HUDEP-2 (cell line): ENCODE data around the gene SWT1.
"Not testable (repeated sequence)": the region's sequence is repeated elsewhere in the genome, so short reads cannot be mapped to it uniquely, and the experiment has no call there.

Experiments
- DNase-seq, 76 experiments: peaks; one replicate each; lab custom pipeline; 2025; ENCODE audit not compliant: unreplicated experiment in 76 of 76; lab: John Stamatoyannopoulos, UW

The SWT1 gene

GRCh38 chr1:185166106-185166505 lies 9.1 kb downstream of the SWT1 start:
- DNase-seq: peak in 1 of 76 experiments; percentile 3

- DNase-seq: peak in 61 of 76 experiments; percentile 10 to 76 (median 49)
These were observed 13.4 kb downstream of the SWT1 start for GRCh38 chr1:185170291-185170848.

GRCh38 chr1:185193756-185194155 lies 36.8 kb downstream of the SWT1 start:
- DNase-seq: no peak

- not testable (repeated sequence) for DNase-seq
These were observed 41.7 kb downstream of the SWT1 start for GRCh38 chr1:185198712-185199111.

- DNase-seq: no peak
These were observed 43.9 kb downstream of the SWT1 start for GRCh38 chr1:185200889-185201288.

GRCh38 chr1:185207170-185207569 lies 50.2 kb downstream of the SWT1 start:
- peak in 6 of 76 experiments; percentile 0 to 9 (median 4) for DNase-seq

GRCh38 chr1:185207980-185208602 lies 51.1 kb downstream of the SWT1 start:
- peak in 9 of 76 experiments; percentile 0 to 47 (median 19) for DNase-seq

- peak in 17 of 76 experiments; percentile 1 to 57 (median 22) for DNase-seq
These were observed 51.7 kb downstream of the SWT1 start for GRCh38 chr1:185208626-185209180.

GRCh38 chr1:185209357-185209756 lies 52.4 kb downstream of the SWT1 start:
- DNase-seq: not testable (repeated sequence)

GRCh38 chr1:185213091-185213490 lies 56.1 kb downstream of the SWT1 start:
- DNase-seq: no peak

GRCh38 chr1:185215911-185216310 lies 58.9 kb downstream of the SWT1 start:
- no peak for DNase-seq

GRCh38 chr1:185224132-185224531 lies 67.2 kb downstream of the SWT1 start:
- no peak for DNase-seq

- DNase-seq: no peak
These were observed 70.2 kb downstream of the SWT1 start for GRCh38 chr1:185227161-185227560.

GRCh38 chr1:185228979-185229378 lies 72.0 kb downstream of the SWT1 start:
- no peak for DNase-seq

- DNase-seq: no peak
These were observed 73.0 kb downstream of the SWT1 start for GRCh38 chr1:185229981-185230380.

GRCh38 chr1:185232874-185233273 lies 75.9 kb downstream of the SWT1 start:
- DNase-seq: no peak

- not testable (repeated sequence) for DNase-seq
These were observed 77.2 kb downstream of the SWT1 start for GRCh38 chr1:185234183-185234582.

GRCh38 chr1:185237176-185237575 lies 80.2 kb downstream of the SWT1 start:
- not testable (repeated sequence) for DNase-seq

- no peak for DNase-seq
These were observed 80.7 kb downstream of the SWT1 start for GRCh38 chr1:185237661-185238060.

- DNase-seq: peak in 9 of 76 experiments; percentile 4 to 37 (median 26)
These were observed 81.5 kb downstream of the SWT1 start for GRCh38 chr1:185238447-185238846.

- DNase-seq: peak in 1 of 76 experiments; percentile 18
These were observed 82.9 kb downstream of the SWT1 start for GRCh38 chr1:185239861-185240260.

- DNase-seq: peak in 2 of 76 experiments; percentile 11 to 16
These were observed 84.2 kb downstream of the SWT1 start for GRCh38 chr1:185241127-185241526.
